Caco-2 (cell line): Measurements from ENCODE around the gene ZNF609. TPM values are rescaled to one million over a fixed set of nuclear protein-coding genes. Genes with fewer than 3 reads are reported as not detected.

Source experiments
- BruUV-seq: library from RNA; stranded (reverse); fragments of 400-500 nt; replicated peaks from 2 replicates; lab custom pipeline; 2021; lab: Mats Ljungman, UMichigan
- CTCF ChIA-PET: fragments of 300-600 bp; sonication (Branson Sonifier 250); formaldehyde crosslinking; loops from one replicate; lab custom pipeline; 2022; ENCODE audit warnings: antibody characterized with exemption; lab: Charles Lee
- POLR2A ChIA-PET: fragments of 300-600 bp; sonication (Branson Sonifier 250); formaldehyde crosslinking; loops from one replicate; lab custom pipeline; 2022; ENCODE audit warnings: antibody characterized with exemption; lab: Charles Lee
- DNase-seq, 2 experiments: peaks; one replicate each; pipeline versions ENCODE4 v3.0.0 to v3.0.0-alpha.2; 2020 to 2022
- H3K27me3 ChIP-seq: replicated peaks from 2 replicates; pipeline ENCODE4 v1.6.0; 2011; ENCODE audit warnings: low read length; ENCODE audit not compliant: control insufficient read depth, insufficient read depth
- H3K36me3 ChIP-seq: 2 replicates; pipeline ENCODE4 v1.5.1; 2011; ENCODE audit warnings: low read length; ENCODE audit not compliant: control insufficient read depth, insufficient read depth
- H3K4me1 ChIP-seq: fragments of 250-450 bp; sonication (Bioruptor Pico); 2 replicates; pipeline ENCODE4 v1.5.1; 2020; ENCODE audit warnings: mild to moderate bottlenecking
- H3K4me3 ChIP-seq: 2 replicates; pipeline ENCODE4 v1.5.1; 2011; ENCODE audit warnings: low read depth, mild to moderate bottlenecking, control low read depth, low read length
- H3K9me3 ChIP-seq: fragments of 250-450 bp; sonication (Bioruptor Pico); 2 replicates; pipeline ENCODE4 v1.5.1; 2020; ENCODE audit warnings: mild to moderate bottlenecking, moderate library complexity
- H3K27ac Mint-ChIP-seq: one replicate; pipeline ENCODE4 v1.8.0; 2022; ENCODE audit warnings: mixed read lengths; ENCODE audit not compliant: unreplicated experiment
- H3K27me3 Mint-ChIP-seq: one replicate; pipeline ENCODE4 v1.8.0; 2022; ENCODE audit warnings: mixed read lengths; ENCODE audit not compliant: insufficient read depth, unreplicated experiment
- H3K36me3 Mint-ChIP-seq: one replicate; pipeline ENCODE4 v1.8.0; 2022; ENCODE audit warnings: mild to moderate bottlenecking, mixed read lengths; ENCODE audit not compliant: insufficient read depth, unreplicated experiment
- H3K4me1 Mint-ChIP-seq: one replicate; pipeline ENCODE4 v1.8.0; 2022; ENCODE audit warnings: low read depth, mixed read lengths; ENCODE audit not compliant: unreplicated experiment
- H3K4me3 Mint-ChIP-seq: one replicate; pipeline ENCODE4 v1.8.0; 2022; ENCODE audit warnings: mild to moderate bottlenecking, moderate library complexity, mixed read lengths; ENCODE audit not compliant: unreplicated experiment
- H3K9me3 Mint-ChIP-seq: one replicate; pipeline ENCODE4 v1.8.0; 2022; ENCODE audit warnings: mixed read lengths; ENCODE audit not compliant: unreplicated experiment
- CTCF ChIP-seq, 2 experiments: fragments of 200-600 bp in 1 of 2; IDR thresholded peaks; 1 replicate in 1 of 2; 2 replicates in 1 of 2; pipeline versions ENCODE4 v1.5.1 to v1.8.0; 2011 to 2022; ENCODE audit warnings: antibody characterized with exemption in 1 of 2, control low read depth in 1 of 2, inconsistent platforms in 1 of 2, low read depth in 1 of 2, low read length in 1 of 2, mild to moderate bottlenecking in 1 of 2, moderate library complexity in 1 of 2; ENCODE audit not compliant: insufficient read depth in 1 of 2, severe bottlenecking in 1 of 2, unreplicated experiment in 1 of 2
- intact Hi-C: fragments of 100-400 bp; cut with micrococcal nuclease; formaldehyde crosslinking; loops from one replicate; pipeline ENCODE4 v1.10.0; 2022; ENCODE audit not compliant: unreplicated experiment
- total RNA-seq: library from RNA; stranded (reverse); gene quantifications from 2 replicates; pipeline ENCODE4 v1.2.3, GENCODE V29; 2022

The ZNF609 gene
- total RNA-seq, 1 experiment from 2014 or later: 30.1 TPM

- peak in 1 of 2 experiments; percentile 15 for DNase-seq
- POLR2A ChIA-PET: no interaction called here
Measured at GRCh38 chr15:64536244-64536836, 76.0 kb downstream of the ZNF609 start.

GRCh38 chr15:64542091-64542490, 81.7 kb downstream of the ZNF609 start:
- CTCF ChIA-PET: no interaction called here
- TF ChIP-seq CTCF (IDR thresholded peaks at IDR 0.05; ENCODE audit: insufficient read depth in 1 of 2, low read depth in 1 of 2, low read length in 1 of 2, severe bottlenecking in 1 of 2, unreplicated experiment in 1 of 2): no peak

More at GRCh38 chr15:64536244-64536836, 76.0 kb downstream of the ZNF609 start:
- Histone ChIP-seq H3K4me1 (peaks cover 9% of the 10 kb centered on the region; the same call in 1 of the 2 replicates), H3K4me3 (no peak overlapping the region), H3K27me3 (no peaks in the 10 kb centered on the region), H3K9me3 (no peaks in the 10 kb centered on the region), H3K36me3 (no peaks in the 10 kb centered on the region)
- no peaks in the 10 kb centered on the region for H3K36me3 Mint-ChIP-seq
- no TSS peak for BruUV-seq
- no peaks in the 10 kb centered on the region for H3K9me3 Mint-ChIP-seq
- intact Hi-C loops: no loop called here
- H3K27me3 Mint-ChIP-seq: no peaks in the 10 kb centered on the region
- CTCF ChIA-PET: interaction anchor here (0.5 kb wide), 1 partner anchor 32 kb away, joined by 3 read pairs; no protein-coding TSS in a partner anchor
- no peak overlapping the region for H3K4me3 Mint-ChIP-seq
- peak overlapping the region; percentile 64 for H3K27ac Mint-ChIP-seq
- TF ChIP-seq CTCF (IDR thresholded peaks at IDR 0.05; ENCODE audit: insufficient read depth in 1 of 2, low read depth in 1 of 2, low read length in 1 of 2, severe bottlenecking in 1 of 2, unreplicated experiment in 1 of 2): no peak
- H3K4me1 Mint-ChIP-seq: peaks cover 7% of the 10 kb centered on the region

GRCh38 chr15:64544450-64544849, 84.1 kb downstream of the ZNF609 start:
- intact Hi-C loops: no loop called here
- DNase-seq: no peak
- POLR2A ChIA-PET: no interaction called here

More at GRCh38 chr15:64542091-64542490, 81.7 kb downstream of the ZNF609 start:
- POLR2A ChIA-PET: no interaction called here
- no peaks in the 10 kb centered on the region for H3K36me3 ChIP-seq
- no peaks in the 10 kb centered on the region for H3K4me1 Mint-ChIP-seq
- no peaks in the 10 kb centered on the region for H3K9me3 ChIP-seq
- no peak for DNase-seq
- no TSS peak for BruUV-seq
- H3K27me3 Mint-ChIP-seq: no peaks in the 10 kb centered on the region
- H3K4me3 Mint-ChIP-seq: no peak overlapping the region
- peaks cover 6% of the 10 kb centered on the region for H3K4me1 ChIP-seq
- peak overlapping the region; percentile 41 for H3K27ac Mint-ChIP-seq
- H3K4me3 ChIP-seq: no peak overlapping the region
- no peaks in the 10 kb centered on the region for H3K27me3 ChIP-seq
- intact Hi-C loops: no loop called here
- H3K9me3 Mint-ChIP-seq: no peaks in the 10 kb centered on the region
- peaks cover 5% of the 10 kb centered on the region for H3K36me3 Mint-ChIP-seq

More at GRCh38 chr15:64544450-64544849, 84.1 kb downstream of the ZNF609 start:
- Mint-ChIP-seq H3K4me3 (no peak overlapping the region), H3K9me3 (no peaks in the 10 kb centered on the region), H3K27ac (no peak overlapping the region), H3K4me1 (no peaks in the 10 kb centered on the region), H3K27me3 (no peaks in the 10 kb centered on the region), H3K36me3 (peaks cover 5% of the 10 kb centered on the region)
- H3K9me3 ChIP-seq: no peaks in the 10 kb centered on the region
- H3K4me3 ChIP-seq: no peak overlapping the region
- CTCF ChIA-PET: no interaction called here
- BruUV-seq: no TSS peak
- no peaks in the 10 kb centered on the region for H3K27me3 ChIP-seq
- TF ChIP-seq CTCF (IDR thresholded peaks at IDR 0.05; ENCODE audit: insufficient read depth in 1 of 2, low read depth in 1 of 2, low read length in 1 of 2, severe bottlenecking in 1 of 2, unreplicated experiment in 1 of 2): no peak
- H3K4me1 ChIP-seq: peaks cover 6% of the 10 kb centered on the region
- no peaks in the 10 kb centered on the region for H3K36me3 ChIP-seq
